Measurements from ENCODE around the gene RPL29. TPM values are rescaled to one million over a fixed set of nuclear protein-coding genes. Genes with fewer than 3 reads are reported as not detected.

RPL29 gene
- total RNA-seq, 1 donor from 2014 or later, result 1,690 TPM

GRCh38 chr3:51988286-51989146, 7.2 kb downstream of the RPL29 start:
- no peaks in the 10 kb centered on the region for H3K27me3 Mint-ChIP-seq

GRCh38 chr3:51987568-51987967, 8.1 kb downstream of the RPL29 start:
- Mint-ChIP-seq H3K4me1 (ENCODE audit: unreplicated experiment) (peaks cover 12% of the 10 kb centered on the region), H3K27ac (no peak overlapping the region), H3K27me3 (no peaks in the 10 kb centered on the region), H3K36me3 (peaks cover 4% of the 10 kb centered on the region), H3K4me3 (no peak overlapping the region), H3K9me3 (no peaks in the 10 kb centered on the region)
- no peak for TF ChIP-seq CTCF (conservative IDR thresholded peaks at IDR 0.05)
- no peak for DNase-seq (ENCODE audit: extremely low spot score, unreplicated experiment)

More at GRCh38 chr3:51988286-51989146, 7.2 kb downstream of the RPL29 start:
- Mint-ChIP-seq H3K27ac (peak overlapping the region; percentile 63), H3K36me3 (peaks cover 4% of the 10 kb centered on the region), H3K9me3 (no peaks in the 10 kb centered on the region), H3K4me3 (no peak overlapping the region), H3K4me1 (ENCODE audit: unreplicated experiment) (peaks cover 8% of the 10 kb centered on the region)
- TF ChIP-seq CTCF (conservative IDR thresholded peaks at IDR 0.05), result no peak
- DNase-seq (ENCODE audit: extremely low spot score, unreplicated experiment), result no peak

- DNase-seq (ENCODE audit: extremely low spot score, unreplicated experiment), result no peak
- Mint-ChIP-seq H3K27me3 (no peaks in the 10 kb centered on the region), H3K9me3 (no peaks in the 10 kb centered on the region), H3K27ac (peak overlapping the region; percentile 78), H3K36me3 (peaks cover 2% of the 10 kb centered on the region), H3K4me1 (ENCODE audit: unreplicated experiment) (peaks cover 13% of the 10 kb centered on the region), H3K4me3 (no peak overlapping the region)
- no peak for TF ChIP-seq CTCF (conservative IDR thresholded peaks at IDR 0.05)
Measured at GRCh38 chr3:51986010-51986947, 9.4 kb downstream of the RPL29 start.

GRCh38 chr3:51985063-51985462, 10.6 kb downstream of the RPL29 start:
- Mint-ChIP-seq H3K4me1 (ENCODE audit: unreplicated experiment) (peaks cover 13% of the 10 kb centered on the region), H3K4me3 (peak overlapping the region; percentile 81), H3K9me3 (no peaks in the 10 kb centered on the region), H3K27me3 (no peaks in the 10 kb centered on the region), H3K27ac (peak overlapping the region; percentile 78), H3K36me3 (no peaks in the 10 kb centered on the region)
- DNase-seq (ENCODE audit: extremely low spot score, unreplicated experiment), result no peak
- no peak for TF ChIP-seq CTCF (conservative IDR thresholded peaks at IDR 0.05)

GRCh38 chr3:51984269-51984647, 11.4 kb downstream of the RPL29 start:
- H3K4me3 Mint-ChIP-seq, result peak overlapping the region; percentile 94
- H3K27me3 Mint-ChIP-seq, result no peaks in the 10 kb centered on the region
- peaks cover 13% of the 10 kb centered on the region for H3K4me1 Mint-ChIP-seq (ENCODE audit: unreplicated experiment)
- DNase-seq (ENCODE audit: extremely low spot score, unreplicated experiment), result no peak
- no peaks in the 10 kb centered on the region for H3K36me3 Mint-ChIP-seq
- H3K27ac Mint-ChIP-seq, result peak overlapping the region; percentile 98
- H3K9me3 Mint-ChIP-seq, result no peaks in the 10 kb centered on the region
- no peak for TF ChIP-seq CTCF (conservative IDR thresholded peaks at IDR 0.05)

All from type B pancreatic cell (in vitro differentiated cells).